ENCODE data around the gene PDCD4.
"Not testable (repeated sequence)": the region's sequence is repeated elsewhere in the genome, so short reads cannot be mapped to it uniquely, and the experiment has no call there.

The PDCD4 gene

DNA sequence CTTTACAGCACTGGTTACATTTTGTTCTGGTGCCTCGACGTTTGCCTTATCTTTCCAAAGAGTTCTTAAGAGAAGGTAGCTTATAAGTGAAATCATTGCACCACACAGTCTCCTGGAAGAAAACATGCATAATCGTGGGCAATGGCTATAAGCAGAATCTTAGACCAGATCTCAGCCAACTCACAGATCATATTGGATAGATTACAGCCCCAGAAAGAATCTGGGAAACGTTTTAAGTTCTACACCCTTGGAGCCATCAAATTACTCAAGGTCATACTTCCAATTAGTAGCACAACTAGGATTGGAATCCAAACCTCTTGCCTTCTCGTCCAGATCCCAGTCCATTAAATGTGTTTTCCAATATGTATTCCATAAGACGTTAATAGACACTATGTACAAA, 8.8 kb upstream of the PDCD4 start:
- no peak for DNase-seq

DNA sequence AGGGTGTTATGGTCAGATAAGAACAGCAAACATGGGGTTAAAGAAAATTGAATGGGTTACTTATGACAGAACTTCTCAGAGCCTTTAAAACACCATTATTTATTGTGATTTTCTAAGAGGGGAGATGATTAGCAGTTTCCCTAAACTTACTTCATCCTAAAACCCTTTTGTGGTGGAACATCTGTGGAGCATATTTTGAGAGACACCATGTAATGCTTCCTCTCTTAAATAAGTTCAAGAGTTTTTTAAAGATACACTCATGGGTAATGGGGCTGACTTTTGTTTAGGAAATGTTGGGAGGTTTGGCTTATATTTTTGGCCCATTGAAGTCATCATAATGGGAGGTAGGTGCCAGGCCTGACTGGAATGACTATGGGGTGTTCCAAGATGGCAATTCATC, 8.4 kb upstream of the PDCD4 start:
- DNase-seq: no peak

DNA sequence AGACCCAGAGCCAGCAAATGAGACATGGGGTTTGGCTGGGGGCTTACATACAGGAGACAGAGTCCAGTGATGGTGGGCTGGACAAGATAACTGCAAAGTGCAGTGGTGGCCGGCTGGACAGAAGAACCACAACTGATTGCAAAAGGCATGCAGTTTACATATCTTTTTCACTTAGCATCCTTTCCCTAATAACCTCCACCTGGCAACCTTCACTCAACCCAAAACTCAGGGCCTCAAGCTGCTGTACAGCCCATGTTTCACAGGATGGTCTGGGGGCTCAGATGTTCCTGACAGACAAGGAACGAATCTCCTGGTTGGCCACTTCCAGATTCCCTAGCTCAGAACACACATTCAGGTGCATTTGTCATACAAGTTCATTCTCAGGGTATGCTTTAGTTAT, 7.8 kb upstream of the PDCD4 start:
- DNase-seq: no peak

DNA sequence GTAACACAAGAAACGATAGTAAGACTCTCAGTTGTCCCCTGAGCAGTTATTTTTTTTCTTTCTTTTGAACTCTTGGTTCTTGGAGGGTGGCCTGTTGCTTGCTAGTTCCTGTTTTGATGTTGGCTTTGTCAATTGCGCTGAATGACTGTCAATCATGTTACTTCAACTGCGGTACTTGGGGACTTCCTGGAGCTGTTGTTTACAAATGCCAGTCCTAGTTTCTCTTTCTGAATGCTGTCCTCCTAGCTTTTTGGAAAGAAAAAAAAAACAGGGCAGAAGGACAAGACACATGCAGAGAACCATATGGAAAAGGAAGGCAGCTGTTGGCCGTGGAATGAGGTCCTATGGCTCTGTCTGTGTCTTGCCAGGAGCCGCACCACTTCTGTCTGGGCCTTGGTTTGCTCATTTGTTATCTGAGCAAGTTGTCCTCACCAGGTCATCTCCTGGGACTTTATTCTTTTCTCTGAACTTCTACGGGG, 7.0 kb upstream of the PDCD4 start:
- DNase-seq: peak; percentile 31

DNA sequence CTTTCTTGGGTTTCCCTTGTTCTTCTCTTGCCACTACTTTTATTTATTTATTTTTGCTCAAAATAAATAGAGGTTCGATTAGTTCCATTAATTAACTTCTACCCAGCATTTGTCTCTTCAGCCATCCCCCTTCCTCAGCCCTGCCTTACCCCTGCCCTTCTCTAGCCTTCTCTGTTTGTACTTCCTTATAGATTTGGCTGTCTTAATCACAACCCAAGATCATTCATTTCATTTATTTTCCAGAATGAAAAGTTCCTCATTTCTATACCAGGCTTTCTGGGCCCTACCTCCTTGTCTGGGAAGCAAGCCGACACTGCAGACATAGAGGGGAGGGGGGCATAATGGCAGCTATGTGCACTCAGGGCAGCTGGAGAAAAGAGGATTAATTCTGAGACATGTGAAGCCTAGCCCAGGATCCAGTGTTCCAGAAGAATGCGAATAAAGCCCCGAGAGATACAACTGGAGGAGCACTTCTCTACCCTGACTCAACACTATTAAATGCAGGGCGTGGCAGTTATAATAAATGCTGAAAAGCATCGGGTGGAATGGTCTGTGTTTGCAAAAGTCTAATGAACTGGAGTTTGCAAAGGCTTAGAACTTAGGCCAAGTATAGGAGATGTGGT, 6.4 kb upstream of the PDCD4 start:
- no peak for DNase-seq

DNA sequence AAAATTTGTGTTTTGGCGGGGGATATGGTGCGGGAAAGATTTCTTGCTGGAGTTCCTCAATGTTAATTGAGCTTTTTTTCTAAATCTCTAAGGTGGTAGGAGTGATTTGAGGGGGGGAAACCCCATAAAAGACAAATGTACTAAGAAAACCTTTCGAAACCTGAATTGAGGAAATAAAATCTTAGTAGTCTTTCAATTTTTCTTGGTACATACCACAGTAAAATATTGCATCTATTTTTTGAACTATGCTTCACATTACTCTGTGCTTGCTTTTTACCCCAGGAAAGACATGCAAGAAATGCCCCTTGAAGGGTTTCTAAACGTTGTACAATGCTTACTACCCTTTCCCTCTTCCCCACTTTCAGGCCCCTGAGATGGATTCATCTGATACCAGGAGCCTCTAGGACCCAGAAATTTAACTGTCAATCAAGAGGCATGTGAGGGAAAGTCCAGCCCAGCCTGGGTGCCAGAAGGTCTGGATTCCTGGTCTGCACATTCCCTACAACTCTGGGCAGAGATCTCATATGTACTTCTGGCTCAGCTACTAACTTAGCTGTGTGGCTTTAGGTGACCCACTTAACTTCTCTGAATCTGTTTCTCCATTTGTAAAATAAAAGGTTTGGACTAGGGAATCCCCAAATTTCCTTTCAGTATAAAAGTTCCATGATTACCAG, 5.8 kb upstream of the PDCD4 start:
- no peak for DNase-seq

DNA sequence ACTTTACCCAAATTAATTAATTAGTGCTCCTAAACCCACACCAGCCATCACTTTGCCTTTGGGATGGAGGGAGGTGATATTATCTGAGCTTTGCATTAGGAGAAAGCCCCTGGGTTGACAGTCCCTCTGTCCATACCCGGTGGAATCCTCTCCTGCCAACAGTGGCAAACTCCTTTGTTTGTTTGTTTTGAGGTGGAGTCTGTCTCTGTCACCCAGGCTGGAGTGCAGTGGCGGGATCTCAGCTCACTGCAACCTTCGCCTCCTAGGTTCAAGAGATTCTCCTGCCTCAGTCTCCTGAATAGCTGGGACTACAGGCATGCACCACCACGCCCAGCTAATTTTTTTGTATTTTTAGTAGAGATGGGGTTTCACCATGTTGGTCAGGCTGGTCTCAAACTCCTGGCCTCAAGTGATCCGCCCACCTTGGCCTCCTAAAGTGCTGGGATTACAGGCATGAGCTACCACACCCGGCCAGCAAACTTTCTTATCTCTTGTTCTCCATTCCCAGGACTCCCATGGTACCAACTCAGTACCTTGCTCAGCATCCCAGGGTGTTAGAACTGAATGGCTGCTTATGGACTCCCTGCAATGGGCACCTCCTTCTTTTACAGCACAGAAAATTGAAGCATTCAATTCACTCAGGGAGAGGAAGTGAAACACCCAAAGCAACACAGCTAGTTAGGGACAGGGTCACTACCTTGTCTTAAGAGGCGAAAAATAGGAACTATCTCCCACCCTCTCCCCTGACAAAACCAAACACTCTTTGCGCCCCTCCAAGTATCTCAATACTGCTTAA, 4.5 kb upstream of the PDCD4 start:
- DNase-seq: not testable (repeated sequence)

DNA sequence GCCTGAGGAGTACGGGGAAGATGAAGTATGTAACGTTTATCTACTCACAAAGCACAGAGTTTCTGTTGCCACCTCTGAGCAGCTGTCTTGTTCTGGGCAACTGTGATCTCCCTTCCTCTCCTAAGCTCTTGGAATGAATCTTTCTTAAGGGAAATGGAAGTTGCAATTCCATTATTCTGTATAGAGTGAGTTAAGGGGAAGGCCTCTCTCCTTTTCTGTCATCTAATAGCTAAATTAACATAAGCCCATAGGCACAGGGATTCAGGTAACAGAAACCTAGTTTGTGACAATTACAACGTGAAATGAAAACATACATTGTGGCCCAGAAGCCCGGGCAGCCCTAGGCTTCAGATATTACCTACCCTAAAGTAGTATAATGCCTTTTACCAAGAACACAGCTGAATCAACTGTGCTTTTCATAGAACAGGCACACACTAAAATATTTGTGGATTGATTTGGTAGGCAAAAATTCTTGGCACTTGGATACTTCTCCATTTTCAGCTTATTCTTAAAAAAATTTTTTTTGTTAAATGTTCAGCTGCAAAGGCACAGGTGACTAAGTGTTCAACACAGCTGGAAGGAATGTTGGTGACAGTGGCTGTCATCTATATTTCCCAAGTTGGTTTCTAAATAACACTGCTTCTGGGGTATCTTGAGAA, 3.8 kb upstream of the PDCD4 start:
- DNase-seq: no peak

DNA sequence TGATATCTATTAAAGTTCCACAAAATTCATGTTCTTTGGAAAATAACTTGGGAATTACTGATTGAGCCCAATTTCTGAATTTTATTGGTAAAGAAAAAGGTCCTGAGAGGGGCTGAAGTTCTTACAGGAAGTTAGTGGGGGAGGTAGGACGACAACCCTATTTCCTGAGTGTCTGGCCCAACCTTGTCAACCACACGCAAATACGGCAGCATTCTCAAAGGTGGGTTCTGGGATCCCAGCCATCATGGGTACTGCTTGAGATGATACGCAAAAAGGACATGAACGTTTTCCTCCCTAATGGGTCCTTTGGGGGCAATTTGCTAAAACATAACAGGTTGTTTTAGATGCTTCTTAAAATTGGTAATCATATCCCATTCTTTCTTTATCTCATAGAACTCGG, 2.7 kb upstream of the PDCD4 start:
- DNase-seq: peak; percentile 43

DNA sequence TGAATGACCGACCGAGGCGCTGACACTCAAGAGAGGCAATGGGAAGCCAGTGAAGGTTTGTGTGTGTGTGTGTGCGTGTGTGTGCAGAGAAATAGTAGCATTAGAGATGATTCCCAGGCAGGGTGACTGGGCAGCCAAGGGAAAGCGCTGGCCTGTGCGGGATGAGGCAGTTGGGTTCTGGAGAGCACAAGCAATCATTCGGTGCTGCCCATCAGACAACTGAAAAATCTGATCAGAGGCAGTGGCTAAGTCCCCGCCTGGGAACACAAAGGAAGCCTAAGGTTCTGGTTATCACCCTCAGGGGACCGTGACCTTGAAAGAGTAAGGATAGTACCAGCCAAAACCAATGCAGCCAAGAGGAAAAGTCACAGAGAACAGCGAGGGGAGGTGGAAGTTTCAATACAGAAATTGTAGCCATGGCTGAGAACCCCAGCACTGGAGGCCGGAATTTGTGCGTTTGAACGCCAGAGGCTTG, 868 bp upstream of the PDCD4 start:
- DNase-seq: no peak

DNA sequence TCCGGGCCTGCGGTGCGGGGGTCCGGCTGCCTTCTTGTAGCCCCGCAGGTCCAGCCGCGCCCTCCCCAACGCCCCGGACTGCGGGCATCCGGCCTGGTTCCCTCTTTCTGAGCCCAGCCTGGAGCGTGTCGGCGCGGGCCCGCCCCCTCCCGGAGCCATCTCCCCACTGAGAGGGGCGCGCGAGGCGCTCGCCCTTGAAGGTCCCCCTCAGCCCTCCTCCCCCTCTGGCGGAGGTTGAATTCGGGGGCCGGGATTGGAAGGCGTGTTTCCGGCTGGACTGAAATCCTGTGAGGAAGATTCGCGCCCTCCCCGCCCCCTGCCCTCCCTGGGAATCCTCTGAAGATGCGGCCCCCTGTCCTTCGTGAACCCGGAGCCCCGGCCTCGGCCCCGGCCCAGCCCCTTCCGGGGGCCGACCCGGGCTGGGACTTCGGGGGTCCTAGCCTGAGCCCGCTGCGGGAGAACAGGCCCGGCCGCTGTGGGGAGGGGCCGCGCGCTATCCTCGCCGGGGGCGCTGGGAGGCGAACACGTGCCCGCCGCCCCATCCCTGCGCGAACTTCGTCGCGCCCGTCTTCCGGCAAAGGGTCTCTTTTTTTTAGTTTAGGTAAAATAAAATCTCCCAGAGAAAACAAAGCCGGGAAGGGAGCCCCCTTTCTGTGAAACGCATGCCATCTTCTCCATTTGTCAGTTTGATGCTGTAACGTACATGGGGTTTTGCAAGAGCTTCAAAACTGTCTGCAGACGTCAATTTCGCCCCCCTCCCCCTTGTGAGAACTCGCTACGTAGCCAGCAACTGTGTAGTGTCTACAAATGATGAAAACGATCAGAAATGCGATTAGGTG, 636 bp downstream of the PDCD4 start:
- DNase-seq: peak; percentile 55

DNA sequence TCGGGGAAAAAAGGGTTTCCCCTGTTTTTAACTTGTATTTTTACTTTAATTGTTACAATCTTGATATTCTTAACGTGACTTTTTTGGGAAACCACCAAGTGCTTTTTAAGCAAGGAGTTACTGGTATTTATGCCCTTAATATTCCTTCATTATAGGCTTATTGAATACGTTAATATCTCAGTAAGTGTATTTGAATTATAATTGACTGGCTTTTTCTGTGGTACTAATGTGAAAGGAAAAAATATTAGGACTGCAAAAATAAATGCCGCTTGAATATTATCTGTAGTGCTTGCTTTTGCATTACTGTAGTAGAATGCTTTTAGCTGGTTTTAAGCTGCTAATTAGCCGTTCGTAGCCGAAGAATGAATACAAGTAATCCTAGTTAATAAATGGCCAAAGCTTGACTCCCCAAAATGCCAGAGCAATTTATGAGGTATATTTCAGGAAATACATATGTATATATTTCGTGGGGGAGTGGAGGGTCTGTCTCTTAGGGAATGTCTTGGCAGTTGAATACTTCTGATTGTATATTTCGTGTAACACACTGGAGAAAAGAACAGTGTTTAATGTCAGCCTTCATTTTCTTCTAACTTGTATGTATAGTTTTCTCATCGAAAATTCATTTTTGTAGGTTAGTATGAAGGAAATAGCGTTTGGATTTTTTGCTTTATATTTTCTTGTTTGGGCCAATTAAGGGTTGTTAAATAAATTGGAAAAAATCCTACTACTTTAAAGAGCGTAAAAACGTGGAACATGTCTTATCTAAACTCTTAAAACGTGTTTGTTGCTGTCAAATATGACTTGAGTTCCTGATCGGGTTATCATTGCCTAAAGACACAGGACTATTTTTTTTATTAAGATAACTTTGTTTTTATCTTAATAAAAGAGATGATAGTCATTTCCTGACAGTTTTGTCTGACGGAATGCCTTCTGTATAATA, 1.5 kb downstream of the PDCD4 start:
- DNase-seq: no peak

DNA sequence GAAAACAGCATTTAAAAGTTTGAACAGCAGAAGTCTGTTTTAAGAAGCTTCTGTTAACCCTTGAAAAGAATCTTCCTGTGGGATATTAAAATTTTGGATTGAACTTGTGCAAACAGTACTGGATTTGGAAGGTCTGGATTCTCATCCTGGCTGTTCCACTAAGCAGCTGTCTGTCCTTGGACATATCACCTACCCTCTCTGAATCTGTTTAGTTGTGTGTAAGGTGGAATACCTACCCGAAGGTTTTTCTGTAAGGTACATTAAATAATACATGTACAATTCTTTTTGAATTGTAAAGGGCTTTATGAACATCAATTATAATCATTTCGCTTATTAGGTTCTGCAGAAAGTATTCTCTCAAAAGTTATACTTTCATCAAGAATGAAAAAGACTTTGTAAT, 2.2 kb downstream of the PDCD4 start:
- DNase-seq: no peak

DNA sequence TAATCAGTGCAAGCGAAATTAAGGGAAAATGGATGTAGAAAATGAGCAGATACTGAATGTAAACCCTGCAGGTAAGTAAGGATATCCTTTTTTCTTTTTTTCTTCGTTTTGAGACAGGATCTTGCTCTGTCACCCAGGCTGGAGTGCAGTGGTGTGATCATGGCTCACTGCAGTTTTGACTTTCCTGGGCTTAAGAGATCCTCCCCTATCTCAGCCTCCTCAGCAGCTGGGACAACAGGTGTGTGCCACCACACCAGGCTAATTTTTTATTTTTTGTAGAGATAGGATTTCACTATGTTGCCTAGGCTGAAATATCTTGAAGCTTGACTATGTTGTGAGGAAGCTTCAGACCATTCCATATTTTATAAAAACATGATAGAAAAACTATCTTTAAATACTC, 4.3 kb downstream of the PDCD4 start:
- DNase-seq: no peak

DNA sequence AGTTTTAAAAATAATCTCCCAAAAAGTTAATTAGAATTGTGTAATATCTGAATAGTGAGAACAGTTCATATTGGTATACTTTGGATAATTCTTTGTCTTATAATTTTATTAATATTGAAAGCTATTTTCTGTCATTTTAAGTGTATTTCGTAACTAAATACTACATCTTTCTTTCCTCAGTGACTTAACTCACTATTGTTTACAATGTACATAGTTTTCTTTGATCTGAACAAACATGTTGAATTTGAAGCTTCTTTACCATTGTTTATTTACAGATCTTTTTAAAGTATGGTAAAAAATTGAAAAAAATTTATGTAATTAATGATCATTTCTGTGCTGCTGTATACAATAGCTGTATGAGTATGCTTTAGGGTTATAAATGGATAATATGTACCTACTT, 5.1 kb downstream of the PDCD4 start:
- DNase-seq: no peak

DNA sequence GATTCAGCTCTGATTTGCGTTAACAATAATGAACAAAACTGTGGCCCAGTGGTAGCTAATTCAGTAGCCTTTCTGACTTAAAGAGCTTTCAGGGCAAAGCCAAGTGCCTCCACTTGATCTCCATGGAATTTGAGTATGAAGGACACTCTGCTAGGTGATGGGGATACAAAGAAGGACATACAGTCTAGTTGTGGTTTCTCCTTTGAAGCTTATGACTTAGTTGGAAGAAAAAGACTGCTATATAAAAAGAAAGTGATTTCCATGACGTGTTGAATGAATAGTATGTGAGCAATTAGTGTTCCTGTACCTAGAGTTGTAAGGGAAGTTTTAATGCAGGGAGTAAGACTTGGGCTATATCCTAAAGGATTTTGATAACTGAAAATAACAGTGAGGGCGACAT, 8.3 kb downstream of the PDCD4 start:
- no peak for DNase-seq

DNA sequence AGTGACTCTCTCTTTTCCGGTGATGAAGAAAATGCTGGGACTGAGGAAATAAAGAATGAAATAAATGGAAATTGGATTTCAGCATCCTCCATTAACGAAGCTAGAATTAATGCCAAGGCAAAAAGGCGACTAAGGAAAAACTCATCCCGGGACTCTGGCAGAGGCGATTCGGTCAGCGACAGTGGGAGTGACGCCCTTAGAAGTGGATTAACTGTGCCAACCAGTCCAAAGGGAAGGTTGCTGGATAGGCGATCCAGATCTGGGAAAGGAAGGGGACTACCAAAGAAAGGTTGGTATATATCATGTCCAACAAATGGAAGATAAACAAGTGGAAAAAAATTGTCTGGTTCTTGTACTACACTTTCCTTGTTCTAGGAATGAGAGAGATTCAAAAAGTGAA, 9.5 kb downstream of the PDCD4 start:
- DNase-seq: no peak

DNA sequence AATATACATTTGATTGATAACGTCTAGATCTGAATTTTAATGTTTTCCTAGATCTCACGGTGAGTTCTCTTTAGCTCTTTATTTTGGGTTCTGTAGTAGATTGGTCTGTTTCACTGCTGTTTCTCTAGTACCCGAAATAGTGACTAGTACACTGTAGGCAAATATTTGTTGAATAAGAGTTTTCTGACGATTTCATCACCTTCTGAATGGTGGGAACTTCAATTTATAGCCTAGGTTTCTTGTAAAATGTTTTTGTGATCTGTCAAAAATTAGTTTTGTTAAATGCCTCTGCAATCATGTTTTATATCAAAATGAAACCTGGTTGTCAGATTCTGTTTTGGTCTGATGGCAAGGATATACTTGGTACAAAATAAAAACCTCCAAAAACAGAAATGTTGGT, 10.2 kb downstream of the PDCD4 start:
- DNase-seq: no peak

DNA sequence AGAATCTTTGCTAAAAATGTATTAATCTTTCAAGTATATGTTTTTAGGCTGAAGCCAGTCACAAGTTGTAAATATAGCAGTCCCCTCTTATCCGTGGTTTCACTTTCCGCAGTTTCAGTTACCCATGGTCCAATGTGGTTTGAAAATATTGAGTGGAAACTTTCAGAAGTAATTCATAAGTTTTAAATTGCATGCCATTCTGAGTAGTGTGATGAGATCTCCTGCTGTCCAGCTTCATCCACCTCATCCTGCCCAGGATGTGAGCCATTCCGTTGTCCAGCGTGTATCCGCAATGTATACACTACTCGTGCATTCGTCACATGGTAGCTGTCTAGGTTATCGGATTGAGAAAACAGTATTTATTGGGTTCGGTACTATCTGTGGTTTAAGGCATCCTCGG, 12.2 kb downstream of the PDCD4 start:
- DNase-seq: no peak

DNA sequence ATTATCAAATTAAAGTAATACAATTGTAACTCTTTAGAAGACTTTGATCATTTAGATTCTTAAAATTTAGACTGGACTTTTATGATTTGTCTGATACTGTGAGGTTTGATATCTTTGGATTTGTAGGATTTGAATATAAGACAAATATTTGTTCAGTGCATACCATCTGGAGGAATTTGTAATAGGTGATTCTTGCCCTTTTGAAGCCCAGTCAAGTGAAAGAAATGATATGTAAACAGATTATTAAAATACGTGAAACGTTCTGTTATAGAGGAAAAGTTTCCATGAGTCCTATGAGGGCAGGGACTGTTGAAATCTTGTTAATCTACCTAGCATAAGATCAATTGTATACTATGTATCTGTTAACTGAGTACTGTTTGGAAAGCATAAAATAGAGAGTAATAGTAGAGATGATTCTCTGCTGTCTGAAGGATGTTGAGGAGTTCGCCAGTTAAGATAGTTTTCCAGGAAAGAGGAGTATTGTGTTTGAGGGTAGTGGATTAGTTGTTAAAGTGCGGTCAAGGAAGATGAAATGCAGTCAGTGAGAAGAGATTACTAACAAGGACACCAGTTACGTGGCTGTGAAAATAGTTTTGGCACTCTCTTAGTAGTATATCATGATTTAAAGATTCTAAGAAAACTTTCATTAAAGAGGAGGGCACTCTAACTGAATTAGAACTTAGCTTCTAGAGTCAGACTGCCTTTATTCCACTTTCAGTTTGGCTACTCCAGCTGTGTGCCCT, 14.4 kb downstream of the PDCD4 start:
- no peak for DNase-seq

DNA sequence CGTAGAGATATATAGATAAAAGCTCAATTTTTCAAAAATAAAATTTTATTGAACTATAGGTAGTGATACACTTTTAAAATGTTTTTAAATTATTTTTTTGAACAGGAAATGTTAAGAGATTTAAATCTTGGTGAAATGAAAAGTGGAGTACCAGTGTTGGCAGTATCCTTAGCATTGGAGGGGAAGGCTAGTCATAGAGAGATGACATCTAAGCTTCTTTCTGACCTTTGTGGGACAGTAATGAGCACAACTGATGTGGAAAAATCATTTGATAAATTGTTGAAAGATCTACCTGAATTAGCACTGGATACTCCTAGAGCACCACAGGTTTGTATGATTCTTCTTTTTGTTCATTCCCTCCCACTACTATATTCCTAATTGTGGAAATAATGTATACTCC, 15.8 kb downstream of the PDCD4 start:
- DNase-seq: no peak
